HG03066 (cell line): ENCODE results near the gene FAM83G.
"Not testable (repeated sequence)": the region's sequence is repeated elsewhere in the genome, so short reads cannot be mapped to it uniquely, and the experiment has no call there.

Source experiments
- ATAC-seq: cut with Tn5 transposase; IDR thresholded peaks from one replicate; pipeline ENCODE4 v1.9.1; 2021; ENCODE audit warnings: low read depth; ENCODE audit not compliant: unreplicated experiment

Gene FAM83G

DNA sequence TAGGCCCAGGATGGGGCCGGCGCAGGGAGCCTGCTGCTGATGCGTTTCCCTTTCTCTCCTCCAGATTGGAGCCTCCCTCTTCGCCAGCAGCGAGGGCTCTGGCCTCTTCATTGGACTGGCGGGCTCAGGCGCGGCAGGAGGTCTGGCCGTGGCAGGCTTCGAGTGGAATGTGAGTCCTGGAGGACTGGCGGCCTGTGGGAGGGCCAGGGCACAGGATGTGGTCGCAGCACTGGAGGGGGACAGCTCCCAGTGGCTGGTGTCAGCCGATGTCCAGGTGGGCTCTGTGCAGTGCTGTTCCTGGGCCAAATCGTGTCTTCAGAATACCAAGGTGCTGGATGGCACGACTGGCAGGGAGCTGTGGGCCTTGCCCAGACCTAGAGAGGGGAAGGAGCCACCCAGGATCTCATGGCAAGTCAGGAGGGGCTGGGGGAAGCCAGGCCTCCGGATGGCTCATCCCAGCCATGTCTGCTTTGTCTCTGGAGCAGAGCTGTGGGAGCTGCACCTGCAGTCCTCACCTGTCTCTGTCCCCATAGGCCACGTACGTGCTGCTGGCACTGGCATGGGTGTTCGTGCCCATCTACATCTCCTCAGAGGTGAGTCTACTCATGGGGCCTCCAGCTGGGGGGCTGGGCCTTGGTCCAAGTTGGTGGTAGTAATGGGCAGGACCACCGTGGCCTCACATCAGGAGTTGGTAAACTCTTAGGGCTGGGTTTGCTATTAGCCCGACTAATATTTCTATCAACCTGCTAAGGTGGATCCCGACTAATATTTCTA lies 45.3 kb downstream of the FAM83G start:
- ATAC-seq: no peak

DNA sequence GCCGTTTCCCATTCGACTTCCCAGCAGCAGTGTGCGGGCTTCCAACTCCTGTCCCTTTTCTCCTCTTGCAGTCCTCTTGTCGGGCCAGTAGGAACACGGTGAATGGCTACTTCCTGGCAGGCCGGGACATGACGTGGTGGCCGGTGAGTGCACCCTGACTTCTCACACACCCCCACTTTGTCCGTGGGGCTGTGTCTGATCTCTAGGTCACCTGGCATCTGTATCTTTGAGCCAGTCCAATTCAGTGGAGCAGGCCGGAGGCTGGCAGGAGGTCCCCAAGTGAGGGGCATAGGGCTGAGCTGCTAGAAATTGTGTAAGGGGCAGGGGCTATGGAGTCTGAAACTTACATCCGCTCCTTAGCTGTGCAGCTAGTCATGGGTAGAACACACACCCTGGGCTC lies 46.0 kb downstream of the FAM83G start:
- ATAC-seq: no peak

- ATAC-seq: no peak
Measured at GRCh38 chr17:18957831-18958230, 46.7 kb downstream of the FAM83G start.

GRCh38 chr17:18956581-18956980 lies 48.0 kb downstream of the FAM83G start:
- ATAC-seq: no peak

- ATAC-seq: not testable (repeated sequence)
Measured at GRCh38 chr17:18956021-18956420, 48.5 kb downstream of the FAM83G start.

DNA sequence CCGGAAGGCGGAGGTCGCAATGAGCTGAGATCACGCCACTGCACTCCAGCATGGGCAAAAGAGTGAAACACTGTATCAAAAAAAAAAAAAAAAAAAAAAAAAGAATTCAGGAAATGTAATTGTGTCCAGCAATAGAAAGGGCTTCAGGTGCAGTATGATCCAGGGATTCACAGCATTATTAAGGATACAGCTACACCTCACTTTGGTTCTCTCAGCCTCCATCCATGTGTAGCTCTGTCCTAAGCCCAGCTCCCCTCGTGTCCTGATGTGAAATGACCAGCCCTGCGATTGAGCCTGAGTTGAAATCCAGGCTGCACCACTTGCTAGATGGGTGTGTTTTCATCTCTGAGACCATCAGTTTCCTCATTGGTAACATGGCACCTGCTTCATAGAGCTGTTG lies 49.6 kb downstream of the FAM83G start:
- no peak for ATAC-seq

GRCh38 chr17:18954321-18954720 lies 50.2 kb downstream of the FAM83G start:
- no peak for ATAC-seq

- ATAC-seq: no peak
Measured at GRCh38 chr17:18953231-18953728, 51.3 kb downstream of the FAM83G start.

- ATAC-seq: no peak
Measured at GRCh38 chr17:18951941-18952842, 52.4 kb downstream of the FAM83G start, which contains the start of gene SLC5A10. Gene SLC5A10, plus strand, starts transcription at chr17:18952165. Its CDS starts 41 bp downstream, at chr17:18952206.

- no peak for ATAC-seq
Measured at GRCh38 chr17:18950944-18951905, 53.3 kb downstream of the FAM83G start.

DNA sequence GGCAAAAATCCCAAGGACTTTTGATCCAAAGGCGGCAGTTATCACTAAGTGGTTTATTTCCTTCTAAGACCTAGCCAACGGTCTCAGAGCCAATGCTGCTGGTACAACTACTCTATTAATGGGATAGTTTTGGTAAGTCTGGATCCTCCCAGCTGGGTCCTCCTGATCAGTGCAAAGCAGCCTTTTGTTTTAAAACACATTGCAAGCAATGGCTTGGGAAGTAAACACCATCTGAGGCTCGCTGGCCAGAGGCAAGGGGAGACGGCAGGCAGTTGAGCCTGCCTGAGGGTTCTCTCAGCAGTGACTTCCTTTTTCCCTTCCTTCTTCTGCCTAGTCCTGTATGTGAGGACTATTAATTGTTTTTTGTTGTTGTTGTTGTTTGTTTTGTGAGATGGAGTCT lies 54.2 kb downstream of the FAM83G start:
- ATAC-seq: no peak

DNA sequence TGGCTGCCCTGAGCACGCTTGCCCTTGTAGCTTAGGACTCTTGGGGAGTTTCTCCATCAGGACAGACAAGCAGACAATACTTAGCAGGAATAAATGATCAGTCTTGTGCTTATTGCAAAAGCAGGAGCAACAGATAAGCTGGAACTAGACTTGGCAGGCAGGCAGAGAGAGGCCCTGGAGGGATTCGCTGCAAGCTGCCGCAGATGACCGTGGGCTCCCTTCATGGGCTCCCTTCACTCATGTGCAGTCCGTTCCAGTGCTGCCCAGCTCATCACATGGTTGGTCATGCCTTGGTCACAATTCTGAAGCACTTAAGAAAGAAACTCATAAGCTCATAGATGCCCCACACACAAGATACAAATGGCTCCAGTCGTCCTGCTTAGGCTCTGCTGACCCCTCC lies 55.0 kb downstream of the FAM83G start:
- no peak for ATAC-seq

- no peak for ATAC-seq
Measured at GRCh38 chr17:18948476-18949006, 56.0 kb downstream of the FAM83G start.

GRCh38 chr17:18947866-18948265 lies 56.7 kb downstream of the FAM83G start:
- ATAC-seq: no peak

- no peak for ATAC-seq
Measured at GRCh38 chr17:18946536-18946935, 58.0 kb downstream of the FAM83G start.

DNA sequence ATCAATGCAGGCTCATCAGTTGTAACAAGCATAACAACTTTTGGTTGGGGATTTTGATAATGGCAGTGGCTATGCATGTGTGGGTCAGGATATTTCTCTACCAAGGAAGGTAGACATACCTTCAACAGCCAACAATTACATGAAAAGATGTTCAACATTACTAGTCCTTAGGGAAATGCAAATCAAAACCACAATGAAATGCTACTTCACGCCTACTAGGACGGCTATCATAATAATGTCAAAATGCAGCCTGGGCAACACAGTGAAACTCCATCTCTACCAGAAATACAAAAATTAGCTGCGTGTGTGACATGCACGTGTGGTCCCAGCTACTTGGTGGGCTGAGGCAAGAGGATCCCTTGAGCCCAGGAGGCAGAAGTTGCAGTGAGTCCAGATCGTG lies 59.9 kb downstream of the FAM83G start:
- no peak for ATAC-seq

GRCh38 chr17:18938692-18939023 lies 65.9 kb downstream of the FAM83G start:
- ATAC-seq: no peak

DNA sequence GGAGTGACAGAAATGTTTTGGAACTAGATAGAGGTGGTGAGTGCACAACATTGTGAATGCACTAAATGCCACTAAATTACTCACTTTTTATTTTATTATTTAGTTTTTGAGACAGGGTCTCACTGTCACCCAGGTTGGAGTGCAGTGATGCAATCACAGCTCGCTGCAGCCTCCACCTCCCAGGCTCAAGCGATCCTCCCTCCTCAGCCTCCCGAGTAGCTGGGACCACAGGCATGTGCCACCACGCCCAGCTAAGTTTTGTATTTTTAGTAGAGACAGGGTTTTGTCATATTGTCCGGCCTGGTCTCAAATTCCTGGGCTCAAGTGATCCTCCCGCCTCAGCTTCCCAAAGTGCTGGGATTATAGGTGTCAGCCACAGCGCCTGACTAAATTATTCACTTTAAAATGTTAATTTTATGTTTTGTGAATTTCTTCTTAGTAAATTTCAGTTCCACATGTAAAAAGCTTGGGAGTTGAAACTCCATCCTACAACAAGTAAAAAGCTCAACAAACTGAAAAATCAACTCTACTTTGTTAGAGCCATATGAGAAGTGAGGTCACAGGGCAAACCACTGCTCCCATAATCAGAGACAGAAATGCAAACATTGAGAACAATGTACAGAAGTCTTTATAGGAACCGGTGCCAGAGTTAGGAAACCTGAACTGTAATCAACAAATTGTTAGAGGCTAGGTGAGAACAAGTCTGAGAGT lies 66.4 kb downstream of the FAM83G start:
- ATAC-seq: no peak
